GM18517 (cell line): ENCODE data around the gene ADAMTS16.
"Not testable (repeated sequence)": the region's sequence is repeated elsewhere in the genome, so short reads cannot be mapped to it uniquely, and the experiment has no call there.

Experiments used
- ATAC-seq: cut with Tn5 transposase; IDR thresholded peaks from one replicate; pipeline ENCODE4 v1.9.1; 2021; ENCODE audit warnings: mild to moderate bottlenecking, moderate library complexity; ENCODE audit not compliant: unreplicated experiment

The ADAMTS16 gene, protein sequence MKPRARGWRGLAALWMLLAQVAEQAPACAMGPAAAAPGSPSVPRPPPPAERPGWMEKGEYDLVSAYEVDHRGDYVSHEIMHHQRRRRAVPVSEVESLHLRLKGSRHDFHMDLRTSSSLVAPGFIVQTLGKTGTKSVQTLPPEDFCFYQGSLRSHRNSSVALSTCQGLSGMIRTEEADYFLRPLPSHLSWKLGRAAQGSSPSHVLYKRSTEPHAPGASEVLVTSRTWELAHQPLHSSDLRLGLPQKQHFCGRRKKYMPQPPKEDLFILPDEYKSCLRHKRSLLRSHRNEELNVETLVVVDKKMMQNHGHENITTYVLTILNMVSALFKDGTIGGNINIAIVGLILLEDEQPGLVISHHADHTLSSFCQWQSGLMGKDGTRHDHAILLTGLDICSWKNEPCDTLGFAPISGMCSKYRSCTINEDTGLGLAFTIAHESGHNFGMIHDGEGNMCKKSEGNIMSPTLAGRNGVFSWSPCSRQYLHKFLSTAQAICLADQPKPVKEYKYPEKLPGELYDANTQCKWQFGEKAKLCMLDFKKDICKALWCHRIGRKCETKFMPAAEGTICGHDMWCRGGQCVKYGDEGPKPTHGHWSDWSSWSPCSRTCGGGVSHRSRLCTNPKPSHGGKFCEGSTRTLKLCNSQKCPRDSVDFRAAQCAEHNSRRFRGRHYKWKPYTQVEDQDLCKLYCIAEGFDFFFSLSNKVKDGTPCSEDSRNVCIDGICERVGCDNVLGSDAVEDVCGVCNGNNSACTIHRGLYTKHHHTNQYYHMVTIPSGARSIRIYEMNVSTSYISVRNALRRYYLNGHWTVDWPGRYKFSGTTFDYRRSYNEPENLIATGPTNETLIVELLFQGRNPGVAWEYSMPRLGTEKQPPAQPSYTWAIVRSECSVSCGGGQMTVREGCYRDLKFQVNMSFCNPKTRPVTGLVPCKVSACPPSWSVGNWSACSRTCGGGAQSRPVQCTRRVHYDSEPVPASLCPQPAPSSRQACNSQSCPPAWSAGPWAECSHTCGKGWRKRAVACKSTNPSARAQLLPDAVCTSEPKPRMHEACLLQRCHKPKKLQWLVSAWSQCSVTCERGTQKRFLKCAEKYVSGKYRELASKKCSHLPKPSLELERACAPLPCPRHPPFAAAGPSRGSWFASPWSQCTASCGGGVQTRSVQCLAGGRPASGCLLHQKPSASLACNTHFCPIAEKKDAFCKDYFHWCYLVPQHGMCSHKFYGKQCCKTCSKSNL

DNA sequence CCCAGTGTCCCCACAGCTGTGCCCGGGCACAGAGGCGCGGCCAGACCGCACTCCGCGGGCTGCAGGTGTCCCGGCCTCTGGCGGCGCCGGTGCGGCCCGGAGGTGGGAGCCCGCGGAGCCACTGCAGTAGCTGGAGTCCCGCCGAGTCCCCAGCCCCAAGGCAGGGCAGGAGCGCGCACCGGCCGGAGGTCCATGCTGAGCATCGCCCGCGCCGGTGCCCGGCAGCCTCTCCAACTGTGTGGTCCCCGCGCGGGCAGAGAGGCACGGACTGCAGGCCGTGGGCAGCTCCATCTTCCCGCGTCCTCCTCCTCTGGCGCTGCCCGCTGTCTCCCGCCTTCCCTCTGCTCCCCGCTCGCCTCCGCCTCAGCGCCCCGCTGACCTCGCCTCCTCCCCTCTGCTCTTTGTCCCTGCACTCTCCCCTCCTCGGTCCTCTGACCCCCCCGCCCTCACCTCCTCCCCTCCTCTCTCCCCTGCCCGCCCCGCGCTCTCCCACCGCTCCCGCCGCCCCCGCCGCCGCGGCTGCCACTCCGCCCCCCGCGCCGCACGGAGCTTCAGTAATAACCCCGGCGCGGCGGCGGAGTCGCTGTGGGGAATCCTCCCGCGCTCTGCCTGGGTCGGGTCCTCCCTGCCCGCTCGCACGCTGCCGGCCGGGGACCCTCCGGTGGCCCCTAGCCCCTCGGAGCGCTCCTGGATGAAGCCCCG, at the start of gene ADAMTS16:
TSS of gene ADAMTS16 (plus strand) at position 554 of the 702 bp plus-strand sequence. CDS start at position 692, 138 bp downstream.
- no peak for ATAC-seq

DNA sequence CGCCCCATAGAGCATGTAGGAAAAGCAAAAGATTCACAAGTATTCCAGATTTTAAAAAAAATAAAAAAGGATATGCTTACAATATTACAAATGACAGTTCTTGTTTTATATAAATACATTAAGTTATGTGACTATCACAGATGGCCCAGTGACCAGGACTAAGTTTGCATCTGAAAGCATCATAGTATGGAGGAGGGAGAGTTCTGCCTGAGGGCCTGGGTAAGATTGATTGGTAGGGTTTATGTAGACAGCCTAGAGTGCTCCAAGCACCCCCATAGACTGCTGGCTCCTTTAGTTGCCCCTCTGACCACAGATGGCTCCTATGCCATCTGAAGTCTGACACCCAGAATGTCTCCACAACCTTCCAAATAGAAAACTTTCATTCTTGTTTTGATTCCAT, 48.0 kb upstream of the ADAMTS16 start:
- no peak for ATAC-seq

DNA sequence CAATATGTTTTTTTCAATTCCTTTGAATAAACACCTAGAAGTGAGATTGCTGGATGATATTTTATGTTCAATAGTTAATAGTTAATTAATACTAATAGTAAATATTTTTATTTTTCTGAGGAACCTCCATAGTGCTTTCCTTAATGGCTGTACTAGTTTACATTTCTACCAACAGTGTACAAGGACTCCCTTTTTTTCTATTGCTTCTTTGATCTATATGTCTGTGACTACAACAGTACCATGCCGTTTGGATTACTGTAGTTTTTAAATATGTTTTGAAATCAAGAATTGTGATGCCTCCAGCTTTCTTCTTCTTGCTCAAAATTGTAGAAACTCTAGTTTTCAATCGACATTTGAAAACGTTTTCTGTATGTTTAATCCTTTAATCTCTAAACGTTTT, 39.5 kb upstream of the ADAMTS16 start:
- no peak for ATAC-seq

DNA sequence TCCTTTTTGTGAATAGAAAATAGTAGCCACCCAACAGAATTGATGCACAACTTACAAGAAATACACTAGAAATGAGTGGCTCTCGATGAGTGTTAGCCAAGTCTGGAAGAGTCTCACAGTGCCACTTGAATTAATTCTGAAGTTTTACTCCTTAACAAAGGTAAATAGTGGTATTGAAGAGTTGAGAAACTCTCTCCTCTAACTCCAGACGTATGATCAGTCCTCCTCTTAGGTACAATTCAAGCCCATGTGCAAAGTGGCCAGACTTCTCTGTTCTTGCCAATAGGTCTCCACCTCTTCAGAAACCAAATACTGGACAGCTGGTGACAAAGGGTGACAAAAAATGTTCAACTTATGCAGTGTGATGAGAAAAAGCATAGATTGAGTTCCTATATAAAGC, 38.5 kb upstream of the ADAMTS16 start:
- no peak for ATAC-seq

DNA sequence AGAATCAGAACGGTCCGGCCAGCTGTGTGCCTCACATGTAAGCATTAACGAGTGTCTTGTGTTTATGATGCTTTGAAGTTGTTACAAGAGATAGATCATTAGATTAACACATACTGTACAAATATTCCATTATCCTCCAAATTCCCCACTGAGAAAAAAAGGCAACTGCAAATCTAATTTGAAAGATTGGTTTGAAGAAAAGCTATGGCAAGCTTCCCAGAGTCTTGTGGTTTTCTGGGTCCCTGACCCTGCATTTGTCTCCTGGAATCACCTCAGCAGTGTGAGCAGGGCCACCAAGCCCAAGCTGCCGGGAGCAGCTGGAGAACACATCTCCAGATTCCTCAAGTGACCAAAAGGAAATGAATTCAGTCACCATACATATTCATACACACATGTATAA, 36.9 kb upstream of the ADAMTS16 start:
- no peak for ATAC-seq

DNA sequence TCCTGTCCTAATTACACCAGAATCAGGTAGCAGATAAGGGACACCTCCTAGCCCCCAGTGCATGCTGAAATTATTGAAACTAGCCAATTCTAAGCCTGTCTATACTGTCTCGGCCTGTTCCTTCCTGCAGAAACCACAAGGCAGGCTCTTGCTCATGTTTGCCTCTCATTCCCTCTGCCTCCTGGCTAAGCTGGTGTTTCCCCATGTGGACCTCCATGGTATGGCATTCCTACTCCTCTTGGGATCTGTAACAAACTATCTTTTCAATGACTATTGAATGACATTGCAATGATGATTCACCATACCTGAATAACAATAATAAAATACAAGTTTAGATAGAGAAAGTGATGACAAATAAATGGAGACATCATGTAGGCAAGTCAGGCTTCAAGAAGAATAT, 35.6 kb upstream of the ADAMTS16 start:
- no peak for ATAC-seq

DNA sequence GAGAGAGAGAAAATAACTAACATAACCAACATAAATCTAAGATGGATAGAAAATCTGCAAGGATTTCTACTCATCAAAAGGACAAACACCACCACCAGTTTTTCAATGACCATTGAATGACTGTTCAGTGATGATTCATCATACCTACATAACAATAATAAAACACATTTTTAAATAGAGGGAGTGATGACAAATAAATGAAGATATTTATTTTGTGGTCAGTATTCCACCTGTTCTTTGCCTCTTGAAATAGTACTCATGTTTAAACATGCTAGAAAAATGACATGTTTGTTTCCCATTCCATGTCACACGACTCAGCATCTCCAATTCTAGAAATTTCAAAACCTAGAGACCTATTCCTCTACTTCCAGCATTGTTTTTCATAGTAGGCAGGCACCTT, 34.6 kb upstream of the ADAMTS16 start:
- no peak for ATAC-seq

DNA sequence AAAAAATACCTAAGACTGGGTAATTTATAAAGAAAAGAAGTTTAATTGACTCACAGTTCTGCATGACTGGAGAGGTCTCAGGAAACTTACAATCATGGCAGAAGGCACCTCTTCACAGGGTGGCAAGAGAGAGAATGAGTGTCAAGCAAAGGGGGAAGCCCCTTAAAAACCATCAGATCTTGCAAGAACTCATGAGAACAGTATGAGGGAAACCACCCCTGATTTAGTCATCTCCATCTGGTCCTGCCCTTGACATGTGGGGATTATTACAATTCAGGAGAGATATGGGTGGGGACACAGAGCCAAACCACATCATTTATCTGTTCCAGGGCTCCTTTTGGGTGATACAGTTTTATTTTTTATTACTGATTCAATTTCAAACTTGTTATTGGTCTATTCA, 23.2 kb upstream of the ADAMTS16 start:
- peak; percentile 51 for ATAC-seq

DNA sequence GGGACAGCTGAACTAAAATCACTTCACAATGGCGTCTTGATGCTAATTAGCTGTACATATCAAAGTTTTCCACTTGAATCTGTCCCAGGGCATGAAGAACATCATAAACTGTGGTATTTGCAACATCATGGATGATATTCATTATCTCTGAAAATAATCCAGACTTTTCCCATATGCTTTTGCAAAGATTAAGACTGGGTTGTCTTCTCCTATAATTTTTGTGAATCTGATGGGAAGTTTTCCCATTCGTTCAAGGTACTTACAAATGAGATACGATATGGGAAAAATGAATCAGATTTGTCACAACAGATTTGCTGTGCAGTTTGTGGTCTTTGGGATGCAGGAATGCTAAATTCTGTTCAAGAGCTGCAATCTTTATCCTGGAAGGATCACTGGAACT, 17.4 kb upstream of the ADAMTS16 start:
- ATAC-seq, result no peak

DNA sequence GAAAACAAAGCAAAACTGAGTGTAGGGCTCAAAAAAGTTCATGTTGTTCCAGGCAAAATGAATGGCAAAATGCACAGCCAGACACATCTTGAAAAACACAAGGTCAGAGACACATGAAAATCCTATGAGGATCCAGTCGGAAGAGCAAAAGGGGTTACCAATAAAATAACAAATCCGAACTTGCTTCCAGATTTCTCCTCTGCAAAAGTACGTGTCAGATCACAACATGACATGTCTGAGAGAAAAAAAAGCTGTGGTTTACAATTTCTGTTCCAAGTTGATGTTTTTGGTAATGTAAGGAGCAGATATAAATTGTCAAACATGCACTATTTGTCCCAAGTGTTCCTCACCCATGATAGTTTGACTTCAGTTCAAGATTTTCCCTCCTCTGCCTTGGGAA, 15.9 kb upstream of the ADAMTS16 start:
- ATAC-seq, result no peak

DNA sequence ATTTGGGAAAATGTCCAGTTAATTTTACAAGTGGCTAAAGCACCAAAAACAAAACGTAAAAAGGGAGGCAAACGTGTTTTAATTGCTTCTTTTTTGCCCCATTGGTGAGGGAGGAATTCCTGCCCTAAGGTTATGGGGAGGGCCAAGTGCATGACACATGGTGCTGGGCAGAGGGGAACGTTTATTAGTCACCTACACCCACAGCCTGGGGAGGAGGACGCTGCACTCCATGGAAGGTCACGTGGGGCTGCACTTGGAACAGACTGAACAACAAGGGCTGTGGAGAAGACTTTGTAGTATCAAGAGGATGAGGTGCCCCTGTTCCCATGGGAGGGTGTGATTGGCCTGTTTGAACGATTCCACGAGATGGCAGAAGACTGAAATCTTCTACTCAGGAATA, 13.7 kb upstream of the ADAMTS16 start:
- ATAC-seq, result no peak

DNA sequence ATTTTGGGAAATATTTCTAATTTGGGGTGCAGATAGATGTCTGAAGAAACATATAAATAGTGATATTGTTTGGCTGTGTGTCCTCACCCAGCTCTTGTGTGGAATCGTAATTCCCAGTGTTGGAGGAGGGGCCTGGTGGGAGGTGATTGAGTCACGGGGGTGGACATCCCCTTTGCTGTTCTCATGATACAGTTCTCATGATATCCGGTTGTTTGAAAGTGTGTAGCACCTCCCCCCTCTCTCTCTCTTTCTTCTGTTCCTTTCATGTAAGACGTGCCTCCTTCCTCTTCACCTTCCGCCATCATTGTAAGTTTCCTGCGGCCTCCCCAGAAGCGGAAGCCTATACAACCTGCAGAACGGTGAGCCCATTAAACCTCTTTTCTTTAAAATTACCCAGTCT, 11.4 kb upstream of the ADAMTS16 start:
- ATAC-seq, result no peak

DNA sequence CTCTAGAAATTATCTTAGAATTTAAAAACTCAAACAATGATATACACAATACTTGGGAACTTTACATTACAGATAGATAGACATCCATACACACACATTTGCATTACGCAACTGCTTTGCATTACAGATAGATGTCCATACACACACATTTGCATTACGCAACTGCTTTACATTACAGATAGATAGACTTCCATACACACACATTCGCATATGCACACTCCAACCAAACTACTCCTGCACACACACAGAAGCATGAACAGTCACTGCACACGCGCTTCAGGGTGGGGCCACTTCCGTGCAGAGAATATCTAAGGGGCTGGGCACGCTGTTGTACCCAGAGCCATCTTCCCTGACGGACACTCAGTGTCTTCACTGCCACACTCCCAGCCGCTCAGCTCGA, 7.9 kb upstream of the ADAMTS16 start:
- ATAC-seq, result no peak

DNA sequence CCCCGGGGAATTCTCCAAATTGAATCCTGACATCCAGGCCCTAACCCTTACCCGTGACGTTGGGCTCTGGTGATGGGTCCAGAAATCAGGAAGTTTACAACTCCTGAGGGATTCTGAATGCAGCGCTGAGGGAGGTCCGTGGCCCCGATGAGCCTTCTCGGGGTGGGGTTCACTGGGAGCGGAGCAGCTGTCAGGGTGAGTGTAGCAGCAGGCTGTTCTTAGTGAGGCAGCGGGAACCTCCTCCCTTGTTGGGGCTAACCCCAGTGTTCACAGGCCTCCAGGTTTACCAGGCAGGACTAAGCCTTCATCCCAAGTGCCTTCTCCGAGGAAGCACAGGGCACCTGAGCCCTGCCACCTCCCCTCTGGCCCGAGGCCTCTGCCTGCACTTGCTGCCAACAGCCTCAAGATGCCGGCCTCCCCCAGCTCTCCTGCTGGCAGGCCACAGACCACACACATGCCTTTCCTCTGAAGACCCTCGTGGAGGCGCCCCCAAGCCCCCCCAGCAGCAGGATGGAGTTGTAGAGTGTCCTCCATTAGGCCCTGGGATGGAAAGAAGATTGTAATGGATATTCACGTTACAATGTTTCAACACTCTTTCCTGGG, 7.3 kb upstream of the ADAMTS16 start:
- no peak for ATAC-seq

DNA sequence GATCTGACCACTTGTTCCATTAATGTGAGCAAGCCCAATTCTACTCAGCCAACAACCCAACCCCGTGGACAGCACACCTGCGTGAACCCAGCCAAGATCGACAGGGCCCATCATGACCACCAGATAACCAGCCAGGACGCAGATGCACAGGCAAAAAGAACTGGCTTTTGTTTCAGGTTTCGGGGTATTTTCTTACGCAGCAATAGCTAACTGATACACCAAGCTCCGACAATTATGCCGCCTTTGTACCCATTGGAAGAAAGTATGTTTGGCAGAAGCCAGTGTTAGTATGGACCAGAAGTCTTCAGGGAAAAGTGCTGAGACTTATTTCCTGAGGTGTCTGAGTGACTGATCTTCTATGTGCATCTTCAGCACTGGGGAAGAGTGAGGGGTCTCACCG, 6.0 kb upstream of the ADAMTS16 start:
- no peak for ATAC-seq

DNA sequence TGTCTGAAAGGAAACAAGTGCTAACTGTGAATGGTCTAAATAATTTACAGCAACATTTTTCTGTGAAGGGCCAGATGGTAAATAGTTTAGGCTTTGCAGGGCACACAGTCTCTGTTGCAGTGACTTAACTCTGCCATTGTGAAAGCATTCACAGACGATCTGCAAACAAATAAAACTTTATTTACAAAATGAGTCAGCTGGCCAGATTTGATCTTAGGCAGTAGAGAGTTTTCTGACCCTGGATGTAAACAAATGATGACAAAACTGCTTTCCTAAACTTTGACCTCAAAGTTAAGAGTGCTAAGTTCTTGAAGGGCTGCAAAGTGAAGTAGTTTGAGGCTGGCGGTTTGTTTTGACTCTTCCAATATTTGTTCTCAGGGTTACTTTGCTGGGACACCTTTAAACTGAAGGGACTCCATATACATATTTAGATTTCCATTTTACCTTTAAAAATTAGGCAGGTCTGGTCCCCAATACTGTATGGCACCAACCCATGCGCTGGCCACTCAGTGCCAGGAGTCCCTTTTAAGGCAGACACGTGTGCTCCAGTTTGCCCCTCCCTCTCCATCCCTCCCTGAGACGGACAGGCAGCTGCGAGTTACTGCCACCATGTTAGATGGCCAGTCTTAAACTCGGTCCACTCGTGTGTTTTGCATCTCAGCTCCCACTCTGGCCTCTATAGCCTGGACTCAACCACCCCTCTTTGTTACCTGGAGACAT, 4.0 kb upstream of the ADAMTS16 start:
- ATAC-seq, result no peak

DNA sequence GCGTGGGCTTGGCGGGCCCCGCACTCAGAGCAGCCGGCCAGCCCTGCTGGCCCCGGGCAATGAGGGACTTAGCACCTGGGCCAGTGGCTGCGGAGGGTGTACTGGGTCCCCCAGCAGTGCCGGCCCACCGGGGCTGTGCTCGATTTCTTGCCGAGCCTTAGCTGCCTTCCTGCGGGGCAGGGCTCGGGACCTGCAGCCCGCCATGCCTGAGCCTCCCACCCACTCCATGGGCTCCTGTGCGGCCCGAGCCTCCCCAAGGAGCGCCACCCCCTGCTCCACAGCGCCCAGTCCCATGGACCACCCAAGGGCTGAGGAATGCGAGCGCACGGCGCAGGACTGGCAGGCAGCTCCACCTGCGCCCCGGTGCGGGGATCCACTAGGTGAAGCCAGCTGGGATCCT, 2.3 kb upstream of the ADAMTS16 start:
- ATAC-seq, result not testable (repeated sequence)

DNA sequence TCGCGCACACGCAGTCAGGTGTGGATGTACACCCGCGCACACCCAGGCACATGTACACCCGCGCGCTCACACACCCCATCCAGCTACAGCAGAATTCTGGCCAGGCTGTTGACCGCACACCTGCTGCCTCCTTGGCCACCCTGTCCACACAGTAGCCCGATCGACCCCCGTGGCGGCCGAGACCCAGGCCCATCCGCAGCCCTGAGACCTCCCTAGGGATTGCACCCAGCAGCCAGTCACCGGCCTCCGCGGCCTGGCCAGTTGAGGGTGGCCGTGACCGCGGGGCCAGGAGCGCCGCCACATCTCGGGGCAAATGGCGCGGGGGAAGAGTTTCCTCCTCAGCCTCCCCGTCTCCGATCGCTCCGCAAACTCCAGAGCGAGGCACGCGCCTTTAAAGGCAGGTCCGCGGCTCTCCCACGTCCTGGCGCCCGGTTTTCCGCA, 774 bp upstream of the ADAMTS16 start:
- ATAC-seq, result no peak

DNA sequence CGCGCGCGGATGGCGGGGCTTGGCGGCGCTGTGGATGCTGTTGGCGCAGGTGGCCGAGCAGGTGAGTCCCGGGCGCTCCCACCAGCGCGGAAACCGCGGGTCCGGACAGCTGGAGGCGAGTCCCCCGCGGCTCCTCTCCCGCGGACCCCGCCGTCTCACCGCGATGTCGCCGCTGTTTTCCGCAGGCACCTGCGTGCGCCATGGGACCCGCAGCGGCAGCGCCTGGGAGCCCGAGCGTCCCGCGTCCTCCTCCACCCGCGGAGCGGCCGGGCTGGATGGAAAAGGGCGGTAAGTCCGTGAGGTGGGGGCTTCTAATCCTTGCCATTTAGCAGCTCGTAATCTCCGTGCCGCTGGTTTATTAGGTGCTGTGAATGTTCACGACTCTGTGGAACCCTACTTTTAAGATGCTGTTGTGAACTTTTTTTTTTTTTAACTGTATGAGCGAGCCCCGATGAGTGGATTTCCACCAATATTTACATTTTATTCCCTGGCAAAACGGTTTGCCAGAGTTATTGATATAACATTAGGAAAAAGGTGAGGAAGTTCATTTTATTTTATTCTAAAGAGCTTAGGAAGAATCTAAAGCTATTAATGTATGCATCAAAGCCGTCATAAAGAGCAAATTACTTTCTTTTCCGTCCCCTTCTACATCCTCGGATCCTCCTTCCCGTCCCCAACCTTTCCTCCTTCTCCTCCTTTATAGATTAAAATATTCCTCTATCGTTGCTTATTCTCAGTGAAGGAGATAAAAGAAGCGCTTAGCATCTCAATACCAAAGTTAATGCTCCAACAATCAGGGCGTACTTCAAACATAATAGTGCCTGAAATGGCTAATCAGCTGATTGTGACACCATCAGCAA, 579 bp downstream of the ADAMTS16 start:
- no peak for ATAC-seq
